ENCODE data around the gene RPE65. TPM values are rescaled to one million over a fixed set of nuclear protein-coding genes. Genes with fewer than 3 reads are reported as not detected.

The RPE65 gene
- total RNA-seq = not detected in 2 replicates

GRCh38 chr1:68449901-68450300 lies at the start of gene RPE65:
Gene RPE65 (minus strand): TSS chr1:68449954. CDS start chr1:68449905, 49 bp downstream.

GRCh38 chr1:68496680-68497357 lies 47.1 kb upstream of the RPE65 start, which contains the start of gene DEPDC1:
Gene DEPDC1 (minus strand): TSS chr1:68497082. CDS start chr1:68496999, 83 bp downstream.

Other genes starting within 250 kb of the RPE65 start
- gene WLS, start 217.4 kb downstream of the RPE65 start, total RNA-seq = 164 and 195 TPM in 2 replicates
- 3.3 and 35.5 TPM in 2 replicates for gene DEPDC1, start 47.1 kb upstream of the RPE65 start, total RNA-seq